Measurements from ENCODE around the gene ZNF605.

The ZNF605 gene

GRCh38 chr12:132922676-132923075 is 33.4 kb downstream of the ZNF605 start:
- Histone ChIP-seq H3K18ac (ENCODE audit: low read length) (no peak overlapping the region), H2AFZ (ENCODE audit: low read length) (no peak overlapping the region), H3K4me2 (ENCODE audit: insufficient read depth, low read length, poor library complexity, severe bottlenecking) (no peak overlapping the region), H3K4ac (ENCODE audit: low read length) (no peak overlapping the region), H3K27me3 (ENCODE audit: control insufficient read depth in 3 of 3, insufficient read depth in 3 of 3, low read depth in 1 of 3, low read length in 3 of 3) (no peaks in the 10 kb centered on the region), H3K9me3 (replicated peaks in 1 of 2; ENCODE audit: control insufficient read depth in 2 of 2, insufficient read depth in 1 of 2, low read depth in 1 of 2, low read length in 2 of 2) (peaks cover 35 to 90% of the 10 kb centered on the region in 2 donors), H4K91ac (ENCODE audit: low read depth, low read length, poor library complexity) (no peak overlapping the region), H3K9ac (ENCODE audit: low read depth, low read length, poor library complexity) (no peak overlapping the region), H2BK15ac (ENCODE audit: low read length) (no peak overlapping the region), H3K4me1 (ENCODE audit: control insufficient read depth in 2 of 2, insufficient read depth in 1 of 2, low read depth in 1 of 2, low read length in 2 of 2) (no peaks in the 10 kb centered on the region), H2AK5ac (ENCODE audit: low read depth, low read length) (no peak overlapping the region), H3K36me3 (replicated peaks in 1 of 2; ENCODE audit: control insufficient read depth in 2 of 2, insufficient read depth in 2 of 2, low read length in 2 of 2) (peaks cover 8 to 18% of the 10 kb centered on the region in 2 donors), H2BK12ac (ENCODE audit: low read length) (no peak overlapping the region), H4K8ac (ENCODE audit: low read depth, low read length) (no peak overlapping the region), H3K14ac (ENCODE audit: low read length) (no peak overlapping the region), H3K4me3 (ENCODE audit: low read length in 2 of 2) (no peak overlapping the region), H2BK5ac (ENCODE audit: low read length) (no peak overlapping the region), H3K23ac (ENCODE audit: low read depth, low read length, poor library complexity) (no peak overlapping the region), H2BK120ac (ENCODE audit: low read depth, low read length) (no peak overlapping the region), H3K27ac (replicated peaks; ENCODE audit: low read length) (no peak overlapping the region), H3K79me1 (ENCODE audit: low read depth, low read length) (no peaks in the 10 kb centered on the region)
- no peak for DNase-seq (ENCODE audit: low spot score)
- WGBS, 2 donors (ENCODE audit: extremely low coverage in 2 of 2, insufficient read length in 2 of 2, insufficient replicate concordance in 1 of 2), result no CpG with 5 or more reads among the region's 4 CpGs

DNA sequence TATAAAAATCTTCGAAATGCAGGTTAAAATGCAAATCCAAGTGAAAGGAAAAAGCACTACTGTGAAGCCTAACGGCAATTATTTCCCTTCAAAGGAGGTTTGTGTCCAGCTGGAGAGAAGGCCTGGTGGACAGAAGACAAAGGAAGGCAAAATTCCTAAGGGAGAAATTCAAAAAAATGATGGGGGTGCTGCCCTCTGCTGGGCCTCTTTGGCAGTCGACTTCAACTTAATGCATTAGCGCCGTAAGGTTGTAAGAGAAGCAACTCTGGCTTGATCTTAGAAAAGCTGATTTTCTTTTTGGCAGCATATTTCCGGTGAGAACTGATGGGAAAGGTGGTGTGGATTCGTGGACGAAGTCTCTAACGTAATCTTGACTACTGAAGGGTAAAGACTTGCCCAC is 34.4 kb downstream of the ZNF605 start:
- Histone ChIP-seq H3K9ac (ENCODE audit: low read depth, low read length, poor library complexity) (no peak overlapping the region), H3K23ac (ENCODE audit: low read depth, low read length, poor library complexity) (no peak overlapping the region), H3K27ac (replicated peaks; ENCODE audit: low read length) (no peak overlapping the region), H3K4me1 (ENCODE audit: control insufficient read depth in 2 of 2, insufficient read depth in 1 of 2, low read depth in 1 of 2, low read length in 2 of 2) (no peaks in the 10 kb centered on the region), H2BK12ac (ENCODE audit: low read length) (no peak overlapping the region), H3K36me3 (replicated peaks in 1 of 2; ENCODE audit: control insufficient read depth in 2 of 2, insufficient read depth in 2 of 2, low read length in 2 of 2) (peaks cover 8 to 13% of the 10 kb centered on the region in 2 donors), H3K79me1 (ENCODE audit: low read depth, low read length) (no peaks in the 10 kb centered on the region), H2BK5ac (ENCODE audit: low read length) (no peak overlapping the region), H3K27me3 (ENCODE audit: control insufficient read depth in 3 of 3, insufficient read depth in 3 of 3, low read depth in 1 of 3, low read length in 3 of 3) (no peaks in the 10 kb centered on the region), H2AFZ (ENCODE audit: low read length) (no peak overlapping the region), H3K4me2 (ENCODE audit: insufficient read depth, low read length, poor library complexity, severe bottlenecking) (no peak overlapping the region), H2BK120ac (ENCODE audit: low read depth, low read length) (no peak overlapping the region), H3K14ac (ENCODE audit: low read length) (no peak overlapping the region), H3K4ac (ENCODE audit: low read length) (no peak overlapping the region), H4K91ac (ENCODE audit: low read depth, low read length, poor library complexity) (no peak overlapping the region), H2AK5ac (ENCODE audit: low read depth, low read length) (no peak overlapping the region), H3K18ac (ENCODE audit: low read length) (no peak overlapping the region), H3K9me3 (replicated peaks in 1 of 2; ENCODE audit: control insufficient read depth in 2 of 2, insufficient read depth in 1 of 2, low read depth in 1 of 2, low read length in 2 of 2) (peaks cover 34 to 88% of the 10 kb centered on the region in 2 donors), H4K8ac (ENCODE audit: low read depth, low read length) (no peak overlapping the region), H2BK15ac (ENCODE audit: low read length) (no peak overlapping the region), H3K4me3 (ENCODE audit: low read length in 2 of 2) (no peak overlapping the region)
- no peak for DNase-seq (ENCODE audit: low spot score)
- no CpG with 5 or more reads among the region's 9 CpGs for WGBS, 2 donors (ENCODE audit: extremely low coverage in 2 of 2, insufficient read length in 2 of 2, insufficient replicate concordance in 1 of 2)

- H3K79me1 ChIP-seq (ENCODE audit: low read depth, low read length), result no peaks in the 10 kb centered on the region
- H2BK15ac ChIP-seq (ENCODE audit: low read length), result no peak overlapping the region
- H3K4ac ChIP-seq (ENCODE audit: low read length), result no peak overlapping the region
- no peak for DNase-seq (ENCODE audit: low spot score)
- H3K27ac ChIP-seq (replicated peaks; ENCODE audit: low read length), result no peak overlapping the region
- H3K27me3 ChIP-seq (ENCODE audit: control insufficient read depth in 3 of 3, insufficient read depth in 3 of 3, low read depth in 1 of 3, low read length in 3 of 3), result no peaks in the 10 kb centered on the region
- no peak overlapping the region for H3K14ac ChIP-seq (ENCODE audit: low read length)
- no peak overlapping the region for H2AK5ac ChIP-seq (ENCODE audit: low read depth, low read length)
- no peak overlapping the region for H2BK120ac ChIP-seq (ENCODE audit: low read depth, low read length)
- no peak overlapping the region for H2BK5ac ChIP-seq (ENCODE audit: low read length)
- no peak overlapping the region for H2BK12ac ChIP-seq (ENCODE audit: low read length)
- no peak overlapping the region for H4K91ac ChIP-seq (ENCODE audit: low read depth, low read length, poor library complexity)
- H4K8ac ChIP-seq (ENCODE audit: low read depth, low read length), result no peak overlapping the region
- H3K18ac ChIP-seq (ENCODE audit: low read length), result no peak overlapping the region
- H3K9ac ChIP-seq (ENCODE audit: low read depth, low read length, poor library complexity), result no peak overlapping the region
- H3K36me3 ChIP-seq (replicated peaks in 1 of 2; ENCODE audit: control insufficient read depth in 2 of 2, insufficient read depth in 2 of 2, low read length in 2 of 2), result peaks cover 2 to 5% of the 10 kb centered on the region in 2 donors
- H3K9me3 ChIP-seq (replicated peaks in 1 of 2; ENCODE audit: control insufficient read depth in 2 of 2, insufficient read depth in 1 of 2, low read depth in 1 of 2, low read length in 2 of 2), result peaks cover 12 to 77% of the 10 kb centered on the region in 2 donors
- no CpG with 5 or more reads among the region's 6 CpGs for WGBS, 2 donors (ENCODE audit: extremely low coverage in 2 of 2, insufficient read length in 2 of 2, insufficient replicate concordance in 1 of 2)
- H3K4me3 ChIP-seq (ENCODE audit: low read length in 2 of 2), result no peak overlapping the region
- no peak overlapping the region for H2AFZ ChIP-seq (ENCODE audit: low read length)
- H3K23ac ChIP-seq (ENCODE audit: low read depth, low read length, poor library complexity), result no peak overlapping the region
- H3K4me1 ChIP-seq (ENCODE audit: control insufficient read depth in 2 of 2, insufficient read depth in 1 of 2, low read depth in 1 of 2, low read length in 2 of 2), result no peaks in the 10 kb centered on the region
- no peak overlapping the region for H3K4me2 ChIP-seq (ENCODE audit: insufficient read depth, low read length, poor library complexity, severe bottlenecking)
Measured at GRCh38 chr12:132918680-132919079, 37.4 kb downstream of the ZNF605 start.

GRCh38 chr12:132909030-132909368 is 47.1 kb downstream of the ZNF605 start:
- peaks cover 0 to 3% of the 10 kb centered on the region in 2 donors for H3K4me1 ChIP-seq (ENCODE audit: control insufficient read depth in 2 of 2, insufficient read depth in 1 of 2, low read depth in 1 of 2, low read length in 2 of 2)
- H3K23ac ChIP-seq (ENCODE audit: low read depth, low read length, poor library complexity), result peak overlapping the region; percentile 65
- DNase-seq (ENCODE audit: low spot score), result no peak
- no peak overlapping the region for H4K8ac ChIP-seq (ENCODE audit: low read depth, low read length)
- no peaks in the 10 kb centered on the region for H3K79me1 ChIP-seq (ENCODE audit: low read depth, low read length)
- peak overlapping the region; percentile 89 for H3K4me2 ChIP-seq (ENCODE audit: insufficient read depth, low read length, poor library complexity, severe bottlenecking)
- H3K36me3 ChIP-seq (replicated peaks in 1 of 2; ENCODE audit: control insufficient read depth in 2 of 2, insufficient read depth in 2 of 2, low read length in 2 of 2), result no peaks in the 10 kb centered on the region
- no peak overlapping the region for H3K14ac ChIP-seq (ENCODE audit: low read length)
- H4K91ac ChIP-seq (ENCODE audit: low read depth, low read length, poor library complexity), result no peak overlapping the region
- no peak overlapping the region for H3K4ac ChIP-seq (ENCODE audit: low read length)
- no peak overlapping the region for H2BK120ac ChIP-seq (ENCODE audit: low read depth, low read length)
- peak overlapping the region; percentile 66 to 84 for H3K4me3 ChIP-seq (ENCODE audit: low read length in 2 of 2)
- H3K27ac ChIP-seq (replicated peaks; ENCODE audit: low read length), result peak overlapping the region; percentile 83
- H2BK12ac ChIP-seq (ENCODE audit: low read length), result peak overlapping the region; percentile 58
- H3K9me3 ChIP-seq (replicated peaks in 1 of 2; ENCODE audit: control insufficient read depth in 2 of 2, insufficient read depth in 1 of 2, low read depth in 1 of 2, low read length in 2 of 2), result peaks cover 4 to 35% of the 10 kb centered on the region in 2 donors
- H2AK5ac ChIP-seq (ENCODE audit: low read depth, low read length), result no peak overlapping the region
- H2BK5ac ChIP-seq (ENCODE audit: low read length), result peak overlapping the region; percentile 75
- H3K9ac ChIP-seq (ENCODE audit: low read depth, low read length, poor library complexity), result peak overlapping the region; percentile 91
- peak overlapping the region; percentile 95 for H2AFZ ChIP-seq (ENCODE audit: low read length)
- H3K27me3 ChIP-seq (ENCODE audit: control insufficient read depth in 3 of 3, insufficient read depth in 3 of 3, low read depth in 1 of 3, low read length in 3 of 3), result peaks cover 0 to 5% (median 2%) of the 10 kb centered on the region in 3 experiments
- H3K18ac ChIP-seq (ENCODE audit: low read length), result peak overlapping the region; percentile 97
- no peak overlapping the region for H2BK15ac ChIP-seq (ENCODE audit: low read length)
- WGBS, 2 donors (ENCODE audit: extremely low coverage in 2 of 2, insufficient read length in 2 of 2, insufficient replicate concordance in 1 of 2), result no CpG with 5 or more reads among the region's 22 CpGs

All from neuronal stem cell (in vitro differentiated cells).